Stimulated activated CD8-positive, alpha-beta memory T cell treated with anti-CD3 and anti-CD28 coated beads, Interleukin-15, amount 100 ng/mL, for 24 hours (primary cell): ENCODE results near the gene STK32B.
"Not testable (repeated sequence)": the region's sequence is repeated elsewhere in the genome, so short reads cannot be mapped to it uniquely, and the experiment has no call there.

Experiments used
- DNase-seq: peaks from one replicate; pipeline ENCODE4 v3.0.0-alpha.2; 2020; ENCODE audit warnings: low read depth

Gene STK32B

GRCh38 chr4:5395781-5396180 lies 344.5 kb downstream of the STK32B start:
- no peak for DNase-seq

GRCh38 chr4:5398056-5398455 lies 346.8 kb downstream of the STK32B start:
- no peak for DNase-seq

- DNase-seq = no peak
Observed at GRCh38 chr4:5399124-5399523, 347.8 kb downstream of the STK32B start.

GRCh38 chr4:5399790-5400421 lies 348.6 kb downstream of the STK32B start:
- no peak for DNase-seq

GRCh38 chr4:5403746-5404497 lies 352.6 kb downstream of the STK32B start:
- no peak for DNase-seq

GRCh38 chr4:5409237-5409636 lies 358.0 kb downstream of the STK32B start:
- no peak for DNase-seq

GRCh38 chr4:5409972-5410618 lies 358.8 kb downstream of the STK32B start:
- no peak for DNase-seq

- DNase-seq = no peak
Observed at GRCh38 chr4:5412296-5412695, 361.0 kb downstream of the STK32B start.

GRCh38 chr4:5412751-5413150 lies 361.5 kb downstream of the STK32B start:
- no peak for DNase-seq

- no peak for DNase-seq
Observed at GRCh38 chr4:5416637-5417036, 365.4 kb downstream of the STK32B start.

GRCh38 chr4:5420266-5420665 lies 369.0 kb downstream of the STK32B start:
- no peak for DNase-seq

- no peak for DNase-seq
Observed at GRCh38 chr4:5421416-5421815, 370.1 kb downstream of the STK32B start.

- no peak for DNase-seq
Observed at GRCh38 chr4:5422195-5422594, 370.9 kb downstream of the STK32B start.

GRCh38 chr4:5423670-5424069 lies 372.4 kb downstream of the STK32B start:
- no peak for DNase-seq

- DNase-seq = no peak
Observed at GRCh38 chr4:5424211-5424610, 372.9 kb downstream of the STK32B start.

GRCh38 chr4:5424901-5425300 lies 373.6 kb downstream of the STK32B start:
- DNase-seq = no peak

GRCh38 chr4:5429747-5430146 lies 378.5 kb downstream of the STK32B start:
- no peak for DNase-seq

- DNase-seq = no peak
Observed at GRCh38 chr4:5433196-5433595, 381.9 kb downstream of the STK32B start.

- DNase-seq = no peak
Observed at GRCh38 chr4:5435201-5435600, 383.9 kb downstream of the STK32B start.

- DNase-seq = no peak
Observed at GRCh38 chr4:5435823-5436222, 384.5 kb downstream of the STK32B start.

- not testable (repeated sequence) for DNase-seq
Observed at GRCh38 chr4:5443976-5444802, 392.9 kb downstream of the STK32B start.

- no peak for DNase-seq
Observed at GRCh38 chr4:5444918-5445517, 393.7 kb downstream of the STK32B start.
